Stimulated activated CD8-positive, alpha-beta memory T cell treated with anti-CD3 and anti-CD28 coated beads, Interleukin-2, amount 100 ng/mL, for 1 hour (primary cell): ENCODE data around the gene GALK1.
"Not testable (repeated sequence)": the region's sequence is repeated elsewhere in the genome, so short reads cannot be mapped to it uniquely, and the experiment has no call there.

Experiments
- DNase-seq, 2 donors: peaks; one replicate each; pipeline ENCODE4 v3.0.0-alpha.2; 2020; ENCODE audit warnings: low read depth in 2 of 2

GALK1 gene

DNA sequence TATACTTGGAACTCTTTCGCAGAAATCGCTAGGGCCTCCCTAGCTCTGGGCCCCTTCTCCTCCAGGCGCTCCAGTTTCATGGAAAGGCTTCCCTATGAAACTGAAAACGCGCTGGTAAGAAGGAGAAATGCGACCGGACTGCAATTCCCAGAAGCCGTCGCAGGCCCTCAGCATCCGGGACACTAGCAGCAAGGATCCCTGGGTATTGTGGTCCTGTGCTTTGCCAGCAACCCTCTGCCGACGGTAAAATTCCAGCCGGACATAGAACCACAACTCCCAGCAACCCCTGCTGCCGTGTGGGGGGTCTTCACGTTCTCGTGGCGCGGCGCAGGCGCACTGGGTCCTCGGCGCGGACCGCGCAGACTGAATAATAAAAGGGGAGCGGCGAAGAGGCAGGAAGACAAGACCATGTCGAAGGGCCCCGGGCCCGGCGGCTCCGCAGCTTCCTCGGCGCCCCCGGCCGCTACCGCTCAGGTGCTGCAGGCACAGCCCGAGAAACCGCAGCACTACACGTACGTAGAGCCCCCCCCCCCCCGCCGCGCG is 19.6 kb upstream of the GALK1 start, which contains the start of gene UNK:
Gene UNK, plus strand, starts transcription at position 334 of the 543 bp plus-strand sequence. Its CDS starts 75 bp downstream, at position 409.
- peak; percentile 89 to 91 for DNase-seq

GRCh38 chr17:75783803-75784472 is 18.9 kb upstream of the GALK1 start:
- DNase-seq, result no peak

GRCh38 chr17:75783069-75783783 is 18.2 kb upstream of the GALK1 start:
- no peak for DNase-seq

DNA sequence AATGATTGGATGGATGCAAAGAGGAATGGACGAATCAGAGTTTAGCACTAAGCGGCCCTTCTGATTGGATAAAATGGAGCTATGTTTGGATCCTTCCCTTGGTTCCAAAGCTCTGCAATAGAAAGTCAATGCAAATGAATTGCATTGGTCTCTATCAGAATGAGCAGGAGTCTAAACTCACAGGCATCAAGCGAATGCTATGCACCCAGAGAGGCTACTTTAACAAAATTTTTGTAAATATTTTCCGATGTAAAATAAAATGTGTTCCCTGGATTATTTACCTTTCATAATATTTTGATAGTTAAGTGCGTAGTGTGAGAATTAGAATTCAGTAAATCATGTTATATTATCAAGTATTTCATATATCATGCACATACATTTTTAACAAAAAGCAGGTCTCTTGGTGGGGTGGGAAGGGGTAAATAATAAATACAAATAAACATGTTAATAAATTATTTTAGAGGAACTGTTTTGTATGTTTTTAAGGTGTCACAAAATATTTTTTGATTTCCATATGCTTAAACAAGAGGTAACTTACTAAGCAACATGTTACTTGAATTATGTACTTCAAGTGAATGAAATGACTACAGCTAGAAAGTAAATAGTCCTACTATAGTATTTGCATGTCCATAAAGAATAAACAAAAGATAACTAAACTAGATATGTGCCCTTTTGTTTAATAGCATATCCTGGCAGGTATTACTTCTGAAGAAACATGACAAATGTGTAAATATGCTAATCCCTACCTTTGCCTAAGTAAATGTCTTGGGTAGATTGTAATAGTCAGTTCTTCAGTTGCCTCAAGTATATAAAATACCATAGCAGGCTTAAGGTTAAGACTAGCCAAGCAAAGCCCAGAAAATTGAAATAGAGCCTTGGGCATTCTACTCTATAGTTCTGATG is 15.2 kb upstream of the GALK1 start:
- DNase-seq, result no peak

GRCh38 chr17:75779250-75779986 is 14.4 kb upstream of the GALK1 start:
- peak; percentile 83 to 85 for DNase-seq

DNA sequence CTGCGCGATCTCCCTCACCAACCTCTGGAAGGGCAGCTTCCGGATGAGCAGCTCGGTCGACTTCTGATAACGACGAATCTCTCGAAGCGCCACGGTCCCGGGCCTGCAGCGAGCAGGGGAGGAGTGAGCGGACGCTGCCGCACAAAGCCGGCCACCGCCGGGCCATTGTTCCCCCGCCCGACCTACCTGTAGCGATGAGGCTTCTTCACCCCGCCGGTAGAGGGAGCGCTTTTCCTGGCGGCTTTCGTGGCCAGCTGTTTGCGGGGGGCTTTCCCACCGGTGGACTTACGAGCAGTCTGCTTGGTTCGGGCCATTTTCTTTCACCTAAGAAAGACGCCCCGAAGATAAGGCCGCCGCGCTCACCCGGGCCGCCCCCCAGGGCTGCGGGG is 13.9 kb upstream of the GALK1 start:
- DNase-seq, result peak in 1 of 2 donors; percentile 40

GRCh38 chr17:75778066-75778860 is 13.3 kb upstream of the GALK1 start:
- DNase-seq, result not testable (repeated sequence)

GRCh38 chr17:75777296-75777922 is 12.4 kb upstream of the GALK1 start:
- no peak for DNase-seq

DNA sequence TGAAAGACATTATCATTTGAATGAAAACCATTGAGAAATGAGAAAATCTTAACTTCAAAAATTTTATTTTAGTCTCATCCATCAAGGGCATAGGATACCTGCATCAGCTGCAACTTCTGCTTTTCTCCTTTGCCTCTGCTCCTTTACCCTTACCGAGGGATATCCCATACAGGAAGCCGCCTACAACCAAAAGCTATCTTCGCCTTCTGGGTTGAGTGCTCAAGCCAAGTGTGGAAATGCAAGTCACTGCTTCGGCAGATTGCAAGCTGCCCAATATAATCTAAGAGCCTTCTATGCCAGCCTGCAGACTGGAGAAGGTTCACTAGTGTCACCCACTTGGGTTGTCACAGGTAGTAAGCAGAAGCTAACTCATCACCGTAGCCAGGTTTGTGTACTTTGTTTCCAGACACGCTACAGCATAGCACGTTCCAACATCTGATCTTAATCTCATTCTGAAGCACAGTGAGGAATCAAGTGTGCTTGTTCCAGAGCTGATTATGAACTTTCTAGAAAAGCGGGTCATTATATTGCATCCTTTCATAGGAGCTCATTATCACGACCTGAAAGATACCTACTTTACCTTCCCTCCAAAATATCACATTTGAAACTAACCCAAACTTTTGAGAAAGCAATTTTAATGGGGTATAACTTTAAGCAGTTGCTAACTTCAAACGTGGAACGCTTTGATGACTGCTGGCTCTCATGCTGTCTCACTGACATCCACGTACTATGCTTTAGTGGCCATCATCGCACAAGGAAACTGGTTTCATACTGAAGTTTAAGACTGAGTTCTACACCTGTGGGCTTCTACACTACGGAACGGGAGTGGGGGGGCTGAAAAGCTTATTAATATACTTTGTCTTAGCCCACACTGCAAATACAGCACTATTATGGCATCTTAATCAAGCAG is 11.6 kb upstream of the GALK1 start:
- no peak for DNase-seq

- DNase-seq, result no peak
Observed at GRCh38 chr17:75774991-75775668, 10.1 kb upstream of the GALK1 start.

- DNase-seq, result no peak
Observed at GRCh38 chr17:75774471-75774990, 9.5 kb upstream of the GALK1 start.

GRCh38 chr17:75773808-75774470 is 8.9 kb upstream of the GALK1 start:
- DNase-seq, result no peak

- no peak for DNase-seq
Observed at GRCh38 chr17:75773121-75773807, 8.3 kb upstream of the GALK1 start.

DNA sequence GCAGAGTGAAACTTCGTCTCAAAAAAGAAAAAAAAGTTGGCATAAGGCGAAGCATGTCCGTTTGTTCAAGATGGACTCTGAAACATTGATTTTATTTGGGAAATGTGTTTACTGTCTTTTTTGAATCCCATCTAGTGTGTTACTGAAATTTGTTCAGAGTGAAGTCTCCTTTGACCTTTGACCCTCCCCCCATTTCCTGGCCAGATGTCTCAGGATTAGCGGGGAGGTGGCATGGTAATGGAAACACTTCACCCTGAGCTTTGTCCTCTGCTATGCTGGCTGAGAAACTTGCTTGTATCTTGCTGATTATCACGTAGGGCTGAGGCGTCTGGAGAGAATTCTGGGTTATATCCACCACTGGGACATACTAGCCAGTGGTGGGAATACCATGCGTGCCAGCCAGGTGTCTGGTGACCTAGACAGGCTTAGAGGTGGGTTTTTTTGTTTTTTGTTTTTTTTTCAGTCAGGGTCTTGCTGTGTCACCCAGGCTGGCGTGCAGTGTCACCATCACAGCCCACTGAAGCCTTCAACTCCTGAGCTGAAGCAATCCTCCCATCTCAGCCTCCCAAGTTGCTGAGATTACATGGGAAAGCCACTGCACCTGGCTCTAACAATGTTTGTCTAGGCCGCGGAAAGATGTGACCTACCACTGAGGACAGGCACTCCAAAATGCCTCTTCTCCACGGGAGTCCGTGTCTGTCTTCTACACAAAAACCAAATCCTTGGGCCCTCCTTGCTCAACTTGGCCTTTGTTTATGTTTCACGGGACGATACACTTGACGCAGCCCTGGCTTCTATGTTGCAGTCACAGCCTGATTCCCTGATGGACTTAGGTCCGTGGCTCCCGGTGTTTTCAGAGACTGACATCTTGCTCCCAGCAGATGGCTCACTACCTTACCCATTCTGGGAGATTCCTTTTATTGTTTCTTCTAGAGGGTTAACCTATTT is 6.6 kb upstream of the GALK1 start:
- no peak for DNase-seq

DNA sequence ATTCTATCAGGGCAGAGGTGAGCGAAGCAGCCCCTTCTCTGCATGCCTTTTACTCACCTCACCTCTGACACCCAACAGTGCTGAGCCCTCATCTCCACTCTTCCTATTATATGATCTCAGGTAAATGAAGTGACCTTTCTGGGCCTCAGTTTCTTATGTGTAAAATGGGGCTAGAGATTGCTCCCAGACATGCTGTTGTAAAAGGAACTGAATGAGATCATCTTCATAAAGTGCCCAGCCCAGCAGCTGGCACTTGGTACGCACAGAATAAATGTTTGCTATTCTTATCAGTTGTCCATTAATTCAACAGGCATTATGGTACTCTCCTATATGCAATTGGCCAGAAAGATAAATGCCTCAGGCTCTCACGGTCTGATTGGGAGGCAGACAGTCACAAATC is 4.5 kb upstream of the GALK1 start:
- DNase-seq, result no peak

DNA sequence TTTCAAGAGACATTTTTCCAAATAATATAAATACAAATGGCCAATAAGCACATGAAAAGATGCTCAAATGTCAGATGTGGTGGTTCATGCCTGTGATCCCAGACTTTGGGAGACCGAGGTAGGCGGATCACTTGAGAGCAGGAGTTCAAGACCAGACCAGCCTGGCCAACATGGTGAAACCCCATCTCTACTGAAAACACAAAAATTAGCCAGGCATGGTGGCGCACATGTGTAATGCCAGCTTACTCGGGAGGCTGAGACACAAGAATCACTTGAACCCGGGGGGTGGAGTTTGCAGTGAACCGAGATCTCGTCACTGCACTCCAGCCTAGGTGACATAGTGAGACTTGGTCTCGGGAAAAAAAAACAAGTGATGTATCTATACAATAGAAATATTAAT is 2.9 kb upstream of the GALK1 start:
- no peak for DNase-seq
